ENCODE measurements around the gene PHTF2. TPM values are rescaled to one million over a fixed set of nuclear protein-coding genes. Genes with fewer than 3 reads are reported as not detected.

The PHTF2 gene
- total and polyA plus RNA-seq, 2 of the 4 experiments (the other 2 are of a cell fraction): 28.3 to 69.9 TPM

DNA sequence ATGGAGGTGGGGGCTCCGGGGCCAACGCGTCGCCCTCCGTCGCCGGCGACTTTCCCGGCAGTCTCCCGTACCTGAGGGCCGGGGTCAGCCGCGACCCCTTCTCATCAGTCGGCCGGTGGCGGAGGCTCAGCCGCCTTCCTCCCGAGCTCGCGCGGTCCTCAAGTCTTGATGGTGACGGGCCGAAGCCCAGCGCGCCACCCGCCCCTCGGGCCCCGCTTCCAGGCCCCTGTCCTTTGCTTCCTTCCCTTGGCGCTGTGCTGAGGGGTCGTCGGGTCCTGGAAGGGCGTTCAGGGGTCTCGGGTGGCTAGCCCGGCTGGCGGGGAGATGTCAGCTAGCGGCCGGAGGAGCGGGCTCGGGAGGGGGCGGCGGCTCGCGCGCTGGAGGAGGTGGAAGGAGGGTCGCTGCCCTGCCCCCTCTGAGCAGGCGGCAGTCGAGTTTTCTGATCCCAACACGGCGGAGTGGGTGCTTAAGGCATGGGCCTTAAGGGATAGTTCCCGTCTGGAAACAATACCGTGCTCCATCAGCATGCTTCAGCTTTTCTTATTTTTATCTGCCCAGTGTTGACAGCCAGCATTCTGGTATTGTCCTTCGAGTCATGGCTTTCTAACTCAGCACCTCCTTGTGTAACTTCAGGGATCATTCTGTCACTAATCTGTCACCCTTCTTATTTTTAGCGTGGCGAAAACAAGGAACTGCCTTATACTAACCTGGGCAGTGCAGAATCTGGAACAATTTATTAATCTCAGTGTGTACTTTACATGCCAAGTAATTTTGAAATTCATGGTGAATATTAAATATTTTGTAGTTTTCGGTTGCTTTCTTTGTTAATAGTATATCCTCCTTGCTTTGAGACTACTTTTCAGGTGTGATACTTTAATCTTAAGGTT, 748 bp downstream of the PHTF2 start:
- H4K91ac ChIP-seq (ENCODE audit: insufficient read depth, low read depth, low read length): peak overlapping the region; percentile 64
- peak overlapping the region; percentile 61 for H2BK120ac ChIP-seq (ENCODE audit: low read depth, low read length)
- H3K4me2 ChIP-seq (ENCODE audit: low read depth, low read length): peak overlapping the region; percentile 76
- peak overlapping the region; percentile 79 for H3K9ac ChIP-seq (ENCODE audit: low read depth, low read length)
- H3K9me1 ChIP-seq (ENCODE audit: insufficient read depth, low read length): 0 out of 2 replicates have a peak, but pooled peaks cover 2% of the 10 kb centered on the region
- peak overlapping the region; percentile 8 for H3K18ac ChIP-seq (ENCODE audit: low read depth, low read length)
- peaks cover 17 to 74% of the 10 kb centered on the region in 2 experiments for H3K79me1 ChIP-seq (ENCODE audit: low read depth in 1 of 2, low read length in 2 of 2)
- no peaks in the 10 kb centered on the region for H4K20me1 ChIP-seq (ENCODE audit: insufficient read depth, low read length)
- peak; percentile 1 for ATAC-seq (ENCODE audit: low read depth)
- TSS peak; percentile 62 for BruUV-seq (replicated peaks)
- peak overlapping the region; percentile 96 for H2AFZ ChIP-seq (replicated peaks; ENCODE audit: low read length, poor library complexity)
- H2BK15ac ChIP-seq (ENCODE audit: low read depth, low read length): peak overlapping the region; percentile 8; the same call in 1 of the 3 replicates
- intact Hi-C loops (cut with micrococcal nuclease): loop anchor here (2.0 to 10.0 kb wide), 3 partner anchors 67 to 137 kb away; no protein-coding TSS in a partner anchor
- peak overlapping the region; percentile 83 for H3K4ac ChIP-seq (ENCODE audit: low read depth, low read length)
- no peak overlapping the region for H2AK5ac ChIP-seq (ENCODE audit: low read depth, low read length)
- H3K27ac ChIP-seq (ENCODE audit: insufficient read depth, low read length): peak overlapping the region; percentile 83
- peak overlapping the region; percentile 2; the same call in 1 of the 2 replicates for H4K5ac ChIP-seq (ENCODE audit: low read depth, low read length)
- H2AK9ac ChIP-seq (replicated peaks; ENCODE audit: low read depth, low read length, poor library complexity): peak overlapping the region; percentile 95
- DNase-seq: peak; percentile 35
- H2BK20ac ChIP-seq (ENCODE audit: low read depth, low read length): no peak overlapping the region; the same call in 1 of the 2 replicates
- H3K27me3 ChIP-seq (ENCODE audit: control insufficient read depth, insufficient read depth, low read length): no peaks in the 10 kb centered on the region
- no peaks in the 10 kb centered on the region for H3K36me3 ChIP-seq (ENCODE audit: control insufficient read depth, insufficient read depth, low read length)
- in situ Hi-C loops (cut with MboI; ENCODE audit: low sequenced_read_pairs): no loop called here
- H3K4me1 ChIP-seq (ENCODE audit: control insufficient read depth, insufficient read depth, low read length): peaks cover 6% of the 10 kb centered on the region; the same call in 1 of the 2 replicates
- H3K23ac ChIP-seq (ENCODE audit: low read depth, low read length): peak overlapping the region; percentile 87
- CTCF ChIA-PET: interaction anchor here (0.9 to 1.3 kb wide), 3 partner anchors 11 to 148 kb away, joined by 3 to 4 read pairs (median 3); no protein-coding TSS in a partner anchor
- dilution Hi-C loops (cut with HindIII; ENCODE audit: low sequenced_read_pairs, unreplicated experiment): no loop called here
- H3K14ac ChIP-seq (replicated peaks; ENCODE audit: low read depth, low read length): peak overlapping the region; percentile 62
- H3K4me3 ChIP-seq (ENCODE audit: insufficient read depth, low read depth, low read length): peak overlapping the region; percentile 75
- TF ChIP-seq POLR2A (IDR thresholded peaks at IDR 0.05; ENCODE audit: low read depth, low read length) (no peak), MAZ (IDR thresholded peaks at IDR 0.05; ENCODE audit: borderline replicate concordance, low read depth, low read length) (0 out of 2 replicates have a peak, but pooled peaks have one; percentile 9), MXI1 (IDR thresholded peaks at IDR 0.05; ENCODE audit: borderline replicate concordance, low read depth, low read length) (peak; percentile 65; the same call in 1 of the 2 replicates)
- H2BK5ac ChIP-seq (ENCODE audit: low read depth, low read length, poor library complexity, severe bottlenecking): peak overlapping the region; percentile 84
- POLR2A ChIA-PET (ENCODE audit: unreplicated experiment): interaction anchor here (0.6 kb wide), 1 partner anchor 137 kb away, joined by 3 read pairs; no protein-coding TSS in a partner anchor
- 1% methylated on average over 28 of the region's 55 CpGs; no CpG with 5 or more reads in 1 of the 2 experiments for WGBS, 2 experiments (ENCODE audit: extremely low coverage in 2 of 2, insufficient read length in 1 of 2)
- H3K9me3 ChIP-seq (ENCODE audit: control insufficient read depth, insufficient read depth, low read length): no peaks in the 10 kb centered on the region
- peak overlapping the region in 1 of 2 experiments; percentile 57; a peak in 2 of 4 replicates for H4K8ac ChIP-seq (ENCODE audit: low read depth in 2 of 2, low read length in 2 of 2)
- peak overlapping the region; percentile 37 for H3K56ac ChIP-seq (ENCODE audit: extremely low read depth, insufficient read depth, low read length)

All from IMR-90 (cell line).